GM19397 (cell line): Measurements from ENCODE around the gene IL17REL.

Experiments used
- ATAC-seq: cut with Tn5 transposase; IDR thresholded peaks from one replicate; pipeline ENCODE4 v1.9.1; 2021; ENCODE audit warnings: mild to moderate bottlenecking, moderate library complexity; ENCODE audit not compliant: unreplicated experiment

The IL17REL gene

DNA sequence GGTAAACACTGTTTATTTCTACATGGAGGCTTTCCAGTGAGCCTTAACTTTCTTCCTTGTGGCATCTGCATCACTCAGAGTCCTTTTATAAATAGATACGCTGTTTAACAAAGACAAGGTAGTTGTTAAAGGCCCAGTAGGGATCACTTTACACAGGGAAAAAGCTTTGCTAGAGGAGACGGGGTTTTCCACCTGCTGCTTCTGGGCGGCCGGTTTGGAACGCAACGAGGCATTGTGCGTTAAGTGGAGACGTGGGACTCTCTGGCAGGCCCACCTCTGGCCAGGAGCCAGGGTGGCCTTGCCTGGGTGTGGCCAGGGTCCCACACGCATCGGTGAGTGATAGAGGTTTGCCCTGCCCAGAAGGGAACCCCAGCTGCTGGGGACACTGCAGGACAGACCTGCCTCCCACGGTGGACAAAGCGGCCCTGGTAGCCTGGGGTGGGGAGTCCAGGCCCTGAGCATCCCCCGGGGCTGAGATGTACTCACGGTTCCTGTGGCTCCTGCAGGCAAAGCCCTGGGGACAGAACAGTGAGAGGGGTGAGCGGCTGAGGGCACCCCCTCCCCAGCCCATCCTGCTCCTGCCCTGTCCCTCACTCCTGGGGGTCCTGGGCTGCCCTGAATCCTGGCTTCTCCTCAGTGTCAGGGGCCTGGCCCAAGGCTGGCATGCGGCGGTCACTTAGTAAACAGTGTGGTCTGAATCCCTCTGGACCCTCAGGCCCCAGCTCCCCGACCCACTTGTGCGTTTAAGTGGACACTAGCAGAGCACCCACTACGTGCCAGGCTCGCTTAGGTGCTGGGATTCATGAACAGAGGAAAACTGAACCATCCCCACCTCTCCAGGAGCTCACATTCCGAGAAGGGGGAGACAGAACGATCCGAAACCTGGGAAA lies 4.2 kb downstream of the IL17REL start:
- no peak for ATAC-seq

- ATAC-seq = no peak
These were observed 5.5 kb downstream of the IL17REL start for GRCh38 chr22:50007057-50007511.

DNA sequence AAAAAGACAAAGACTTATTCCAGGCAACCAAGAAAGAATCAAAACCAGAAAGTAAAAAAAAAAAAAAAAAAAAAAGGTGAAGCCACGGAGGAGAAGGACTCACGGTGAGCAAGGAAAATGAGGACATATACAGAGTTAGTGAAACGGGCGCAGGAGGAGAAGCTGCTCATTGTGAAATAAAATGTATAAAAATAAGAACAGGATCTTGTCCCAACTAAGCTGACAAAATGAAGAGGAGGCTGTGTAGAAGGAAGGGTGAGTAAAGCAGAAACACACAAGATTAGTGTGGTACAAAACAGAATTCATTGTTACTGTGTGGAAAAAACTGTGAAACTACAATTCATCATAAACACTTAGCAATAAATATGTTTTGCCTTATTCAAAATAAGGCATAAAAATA lies 7.6 kb downstream of the IL17REL start:
- no peak for ATAC-seq

DNA sequence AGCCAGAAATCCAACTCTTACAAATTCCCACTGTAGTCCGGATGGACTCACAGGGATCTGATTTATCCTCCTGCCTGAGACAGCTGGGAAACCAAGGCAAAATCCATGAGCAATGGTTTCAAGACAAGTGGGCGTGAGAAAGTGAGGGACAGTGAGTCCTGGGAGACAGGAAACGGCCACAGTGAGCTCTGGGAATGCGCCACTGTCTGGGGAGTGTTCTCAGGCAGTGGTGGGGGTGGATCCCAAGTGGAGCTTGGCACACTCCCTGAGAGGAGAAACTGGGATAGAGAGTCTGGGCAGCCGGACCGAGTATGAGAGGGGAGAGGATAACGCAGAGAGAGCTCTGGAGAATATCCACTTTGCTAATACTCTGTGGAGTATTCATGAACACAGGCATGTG lies 9.8 kb downstream of the IL17REL start:
- ATAC-seq = no peak

- ATAC-seq = no peak
These were observed 11.0 kb downstream of the IL17REL start for GRCh38 chr22:50001388-50002231.

DNA sequence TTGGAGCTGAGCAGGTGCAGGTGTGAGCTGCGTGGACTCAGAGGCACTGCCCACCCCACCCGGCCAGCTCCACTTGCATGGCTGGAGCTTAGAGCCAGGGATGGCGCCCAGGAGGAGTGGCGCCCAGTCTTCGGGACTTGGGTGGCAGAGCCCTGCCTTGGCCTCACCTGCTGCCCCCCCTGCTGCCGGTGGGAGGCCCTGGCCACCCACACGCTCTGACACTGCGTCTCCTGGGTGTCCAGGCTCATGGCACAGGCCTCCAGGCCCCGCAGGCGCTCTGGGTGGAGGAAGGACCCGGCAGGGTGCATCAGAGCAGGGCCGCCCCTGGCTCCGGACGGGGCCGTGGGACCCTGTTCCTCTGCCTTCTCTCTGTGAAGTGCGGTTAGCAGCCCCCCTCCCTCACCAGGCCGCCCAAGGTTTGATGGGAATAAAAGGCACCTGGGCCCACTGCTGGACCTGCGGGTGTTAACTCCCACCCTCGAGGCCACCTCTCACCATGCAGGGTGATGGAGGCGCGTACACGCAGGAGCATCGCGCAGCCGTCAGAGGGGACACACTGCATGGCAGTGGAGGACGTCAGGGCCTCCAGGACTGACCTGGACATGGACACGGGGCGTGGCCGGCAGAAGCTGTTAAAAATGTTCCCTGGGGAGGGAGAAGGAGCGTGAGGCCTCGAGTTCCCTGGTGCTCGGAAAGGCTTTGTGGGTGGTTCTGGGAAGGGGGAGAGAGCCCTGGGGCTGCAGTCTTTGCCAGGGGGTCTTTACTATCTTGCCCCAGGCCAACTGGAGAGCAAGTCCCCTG lies 11.8 kb downstream of the IL17REL start:
- ATAC-seq = no peak

- no peak for ATAC-seq
These were observed 12.5 kb downstream of the IL17REL start for GRCh38 chr22:49999946-50000586.

GRCh38 chr22:49999063-49999945 lies 13.3 kb downstream of the IL17REL start:
- no peak for ATAC-seq

- no peak for ATAC-seq
These were observed 13.9 kb downstream of the IL17REL start for GRCh38 chr22:49998718-49999062.

GRCh38 chr22:49997932-49998717 lies 14.4 kb downstream of the IL17REL start:
- no peak for ATAC-seq

DNA sequence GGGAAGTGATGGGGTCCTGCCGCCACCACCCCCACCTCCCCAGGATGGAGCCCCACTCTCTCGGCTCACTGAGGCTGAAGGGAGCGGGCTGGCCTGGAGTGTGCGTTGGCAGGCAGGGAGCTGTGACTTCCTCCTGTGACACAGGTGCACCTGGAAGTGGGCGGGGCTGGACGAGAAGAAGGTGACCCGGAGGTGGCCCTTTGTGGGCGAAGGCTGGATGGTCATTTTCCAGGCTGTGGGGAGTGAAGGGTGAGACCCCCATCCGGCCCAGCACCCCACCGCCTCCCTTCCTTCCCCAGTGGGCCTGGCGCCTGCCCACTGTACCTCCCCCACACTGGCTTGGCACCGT lies 15.3 kb downstream of the IL17REL start:
- ATAC-seq = no peak

GRCh38 chr22:49996518-49997250 lies 15.9 kb downstream of the IL17REL start:
- no peak for ATAC-seq

- ATAC-seq = no peak
These were observed 16.4 kb downstream of the IL17REL start for GRCh38 chr22:49996119-49996517.

DNA sequence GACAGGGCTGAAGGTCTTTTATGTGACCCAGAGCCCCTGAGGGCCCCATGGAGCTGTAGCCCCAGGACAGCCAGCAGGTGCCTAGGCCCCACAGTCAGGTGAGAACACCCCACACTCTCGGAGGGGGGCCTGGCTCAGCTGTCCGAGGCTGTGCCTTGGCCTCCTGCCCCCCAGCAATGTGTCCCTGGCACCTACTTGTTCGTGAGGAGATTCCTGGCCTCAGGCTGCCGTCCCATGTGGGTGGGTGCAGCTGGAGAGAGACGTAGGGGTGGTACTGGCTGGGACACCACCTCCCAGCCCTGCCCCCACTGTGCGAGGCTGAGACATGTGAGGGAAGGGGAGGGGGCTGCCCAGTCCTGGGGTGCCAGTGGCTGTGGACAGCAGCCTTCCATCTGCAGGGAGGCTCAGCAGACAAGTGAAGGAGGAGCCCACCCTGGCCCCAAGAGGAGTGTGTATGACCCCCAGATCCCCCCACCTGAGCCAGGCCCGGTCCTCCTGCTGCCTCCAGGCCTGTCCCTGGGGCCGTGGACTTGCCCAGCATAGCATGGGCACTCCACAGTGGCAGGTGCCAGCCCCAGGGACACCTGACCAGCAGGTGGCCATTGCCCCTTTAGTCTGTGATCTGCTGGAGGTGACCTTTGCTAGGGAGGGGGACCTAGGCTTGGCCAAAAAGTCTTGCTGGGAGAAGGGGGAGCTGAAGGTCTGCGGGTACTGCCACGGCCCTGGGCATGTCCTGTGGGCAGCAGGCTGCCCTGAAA lies 17.0 kb downstream of the IL17REL start:
- no peak for ATAC-seq

DNA sequence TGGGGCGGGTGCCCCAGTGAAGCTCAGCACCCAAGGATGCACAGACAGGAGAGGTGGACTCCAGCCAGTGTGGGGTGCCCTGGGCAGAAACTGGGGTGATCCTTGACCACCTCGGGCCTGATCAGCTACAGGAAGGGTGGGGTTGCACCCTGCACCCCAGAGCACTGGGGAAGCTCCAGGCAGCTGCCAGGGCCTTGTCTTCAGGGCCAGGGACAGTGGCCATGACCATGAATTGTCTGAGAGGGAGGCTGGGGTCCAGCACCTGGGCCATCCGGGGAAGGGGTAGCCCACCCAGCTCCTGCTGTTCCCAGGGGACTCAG lies 17.6 kb downstream of the IL17REL start:
- ATAC-seq = no peak

- no peak for ATAC-seq
These were observed 18.1 kb downstream of the IL17REL start for GRCh38 chr22:49994361-49995040.
